Measurements from ENCODE around the gene DNAJC30. TPM values are rescaled to one million over a fixed set of nuclear protein-coding genes. Genes with fewer than 3 reads are reported as not detected.
A peak's percentile ranks its signal among the peaks of the same experiment; 100 is the strongest.
"Not testable (repeated sequence)": the region's sequence is repeated elsewhere in the genome, so short reads cannot be mapped to it uniquely, and the experiment has no call there.

The DNAJC30 gene
- 1 to 10 TPM; 3.9 to 6.1 TPM for polyA plus RNA-seq

DNA sequence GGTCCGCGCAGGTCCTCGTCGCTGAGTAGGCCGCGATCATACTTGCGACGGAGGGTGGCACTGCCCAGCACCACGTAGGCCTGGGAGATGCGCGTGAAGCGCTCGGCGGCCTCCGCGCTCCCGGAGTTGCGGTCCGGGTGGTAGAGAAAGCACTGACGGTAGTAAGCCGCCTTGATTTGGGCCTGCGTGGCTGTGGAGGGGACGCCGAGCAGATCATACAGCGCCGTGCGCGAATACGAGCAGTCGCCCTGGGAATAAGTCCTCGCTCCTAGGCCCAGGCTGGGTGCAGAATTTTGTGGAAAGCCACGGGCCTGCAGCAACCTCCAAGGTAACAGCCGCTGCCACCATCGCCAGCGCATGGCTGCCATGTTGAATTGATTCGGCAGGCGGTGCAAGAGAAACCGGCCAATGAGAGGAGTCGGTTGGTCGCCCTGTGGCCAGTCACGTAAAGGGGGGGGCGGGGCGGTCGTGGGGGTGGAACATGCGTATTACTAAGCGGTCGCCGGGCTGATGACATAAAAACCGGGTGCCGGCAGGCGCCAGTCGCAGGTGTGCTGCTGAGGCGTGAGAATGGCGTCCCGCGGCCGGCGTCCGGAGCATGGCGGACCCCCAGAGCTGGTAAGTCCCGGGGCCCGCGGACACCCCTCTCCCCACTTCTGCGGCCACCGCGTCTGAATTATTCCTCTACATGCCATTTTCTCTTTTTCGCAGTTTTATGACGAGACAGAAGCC is at the start of gene DNAJC30, which contains the start of gene BUD23:
Gene DNAJC30, minus strand, starts transcription at position 398 of the 732 bp plus-strand sequence. Its CDS starts 30 bp downstream, at position 368.
Gene BUD23, plus strand, starts transcription at position 542 of the 732 bp plus-strand sequence. Its CDS starts 29 bp downstream, at position 571.
- Histone ChIP-seq H3K36me3 (ENCODE audit: control insufficient read depth in 2 of 2, insufficient read depth in 2 of 2, low read length in 1 of 2) (peaks cover 3 to 8% of the 10 kb centered on the region in 2 donors), H3K27me3 (ENCODE audit: control insufficient read depth in 1 of 2, insufficient read depth in 2 of 2, low read length in 2 of 2) (no peaks in the 10 kb centered on the region), H3K4me1 (ENCODE audit: control insufficient read depth in 2 of 2, insufficient read depth in 2 of 2, low read length in 1 of 2) (peaks cover 4 to 8% of the 10 kb centered on the region in 2 donors), H3K4me3 (ENCODE audit: low read depth in 1 of 2, low read length in 2 of 2) (peak within 1 kb of the TSS; percentile 66 to 86), H3K9me3 (ENCODE audit: control insufficient read depth in 2 of 2, insufficient read depth in 1 of 2, low read depth in 1 of 2, low read length in 1 of 2) (no peaks in the 10 kb centered on the region), H3K27ac (ENCODE audit: low read depth in 2 of 2, low read length in 1 of 2) (peak within 1 kb of the TSS; percentile 83 to 84)
- WGBS, 2 donors: 0 to 1% methylated on average over 68 of the region's 68 CpGs

GRCh38 chr7:73732397-73732796 is 49.1 kb upstream of the DNAJC30 start:
- Histone ChIP-seq H3K36me3 (ENCODE audit: control insufficient read depth in 2 of 2, insufficient read depth in 2 of 2, low read length in 1 of 2) (peaks cover 5 to 14% of the 10 kb centered on the region in 2 donors), H3K27ac (ENCODE audit: low read depth in 2 of 2, low read length in 1 of 2) (no peak overlapping the region), H3K4me3 (ENCODE audit: low read depth in 1 of 2, low read length in 2 of 2) (no peak overlapping the region), H3K27me3 (ENCODE audit: control insufficient read depth in 1 of 2, insufficient read depth in 2 of 2, low read length in 2 of 2) (no peaks in the 10 kb centered on the region), H3K9me3 (ENCODE audit: control insufficient read depth in 2 of 2, insufficient read depth in 1 of 2, low read depth in 1 of 2, low read length in 1 of 2) (no peaks in the 10 kb centered on the region), H3K4me1 (ENCODE audit: control insufficient read depth in 2 of 2, insufficient read depth in 2 of 2, low read length in 1 of 2) (peaks cover 0 to 13% of the 10 kb centered on the region in 2 donors)
- WGBS, 2 donors: 51 to 66% methylated on average over 2 of the region's 2 CpGs

- Histone ChIP-seq H3K4me1 (ENCODE audit: control insufficient read depth in 2 of 2, insufficient read depth in 2 of 2, low read length in 1 of 2) (peaks cover 0 to 11% of the 10 kb centered on the region in 2 donors), H3K36me3 (ENCODE audit: control insufficient read depth in 2 of 2, insufficient read depth in 2 of 2, low read length in 1 of 2) (no peaks in the 10 kb centered on the region), H3K9me3 (ENCODE audit: control insufficient read depth in 2 of 2, insufficient read depth in 1 of 2, low read depth in 1 of 2, low read length in 1 of 2) (no peaks in the 10 kb centered on the region), H3K4me3 (ENCODE audit: low read depth in 1 of 2, low read length in 2 of 2) (no peak overlapping the region), H3K27me3 (ENCODE audit: control insufficient read depth in 1 of 2, insufficient read depth in 2 of 2, low read length in 2 of 2) (no peaks in the 10 kb centered on the region), H3K27ac (ENCODE audit: low read depth in 2 of 2, low read length in 1 of 2) (no peak overlapping the region)
- 41 to 42% methylated on average over 3 of the region's 3 CpGs for WGBS, 2 donors
These were observed 47.2 kb upstream of the DNAJC30 start for GRCh38 chr7:73730485-73730884.

- 56% methylated on average over 5 of the region's 5 CpGs for WGBS, 2 donors
These were observed 45.3 kb upstream of the DNAJC30 start for GRCh38 chr7:73728551-73728950.

DNA sequence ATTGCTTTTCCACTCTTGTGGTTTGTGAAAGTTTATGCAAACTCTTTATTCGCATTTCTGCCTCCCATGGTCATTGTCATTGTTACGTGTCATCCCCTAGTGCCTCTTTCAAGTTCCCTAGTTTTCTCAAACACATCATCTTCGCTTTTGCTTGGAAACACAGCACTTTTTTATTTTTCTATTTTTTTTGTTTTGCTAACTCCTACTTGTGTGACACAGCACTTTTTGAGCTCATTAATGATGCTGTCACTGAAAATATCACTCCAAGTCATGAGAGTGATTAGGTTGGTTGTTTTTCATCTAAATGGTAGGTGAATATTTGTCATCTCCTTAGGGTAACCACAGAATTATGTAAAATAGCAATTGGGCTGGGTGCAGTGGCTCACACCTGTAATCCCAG is 44.7 kb upstream of the DNAJC30 start:
- Histone ChIP-seq H3K27me3 (ENCODE audit: control insufficient read depth in 1 of 2, insufficient read depth in 2 of 2, low read length in 2 of 2) (no peaks in the 10 kb centered on the region), H3K4me3 (ENCODE audit: low read depth in 1 of 2, low read length in 2 of 2) (no peak overlapping the region), H3K4me1 (ENCODE audit: control insufficient read depth in 2 of 2, insufficient read depth in 2 of 2, low read length in 1 of 2) (peaks cover 0 to 2% of the 10 kb centered on the region in 2 donors), H3K27ac (ENCODE audit: low read depth in 2 of 2, low read length in 1 of 2) (no peak overlapping the region), H3K9me3 (ENCODE audit: control insufficient read depth in 2 of 2, insufficient read depth in 1 of 2, low read depth in 1 of 2, low read length in 1 of 2) (no peaks in the 10 kb centered on the region), H3K36me3 (ENCODE audit: control insufficient read depth in 2 of 2, insufficient read depth in 2 of 2, low read length in 1 of 2) (no peaks in the 10 kb centered on the region)
- 75 to 77% methylated on average over 3 of the region's 3 CpGs for WGBS, 2 donors

More at GRCh38 chr7:73728551-73728950, 45.3 kb upstream of the DNAJC30 start:
- no peak overlapping the region for H3K27ac ChIP-seq (ENCODE audit: low read depth in 2 of 2, low read length in 1 of 2)
- H3K27me3 ChIP-seq (ENCODE audit: control insufficient read depth in 1 of 2, insufficient read depth in 2 of 2, low read length in 2 of 2): no peaks in the 10 kb centered on the region
- peaks cover 0 to 2% of the 10 kb centered on the region in 2 donors for H3K4me1 ChIP-seq (ENCODE audit: control insufficient read depth in 2 of 2, insufficient read depth in 2 of 2, low read length in 1 of 2)
- no peaks in the 10 kb centered on the region for H3K9me3 ChIP-seq (ENCODE audit: control insufficient read depth in 2 of 2, insufficient read depth in 1 of 2, low read depth in 1 of 2, low read length in 1 of 2)
- H3K36me3 ChIP-seq (ENCODE audit: control insufficient read depth in 2 of 2, insufficient read depth in 2 of 2, low read length in 1 of 2): no peaks in the 10 kb centered on the region
- no peak overlapping the region for H3K4me3 ChIP-seq (ENCODE audit: low read depth in 1 of 2, low read length in 2 of 2)

- Histone ChIP-seq H3K27me3 (ENCODE audit: control insufficient read depth in 1 of 2, insufficient read depth in 2 of 2, low read length in 2 of 2) (no peaks in the 10 kb centered on the region), H3K9me3 (ENCODE audit: control insufficient read depth in 2 of 2, insufficient read depth in 1 of 2, low read depth in 1 of 2, low read length in 1 of 2) (no peaks in the 10 kb centered on the region), H3K36me3 (ENCODE audit: control insufficient read depth in 2 of 2, insufficient read depth in 2 of 2, low read length in 1 of 2) (no peaks in the 10 kb centered on the region), H3K4me1 (ENCODE audit: control insufficient read depth in 2 of 2, insufficient read depth in 2 of 2, low read length in 1 of 2) (peaks cover 0 to 4% of the 10 kb centered on the region in 2 donors), H3K27ac (ENCODE audit: low read depth in 2 of 2, low read length in 1 of 2) (no peak overlapping the region), H3K4me3 (ENCODE audit: low read depth in 1 of 2, low read length in 2 of 2) (no peak overlapping the region)
- WGBS, 2 donors: 41 to 65% methylated on average over 1 of the region's 1 CpG
These were observed 42.8 kb upstream of the DNAJC30 start for GRCh38 chr7:73726083-73726466.

GRCh38 chr7:73723813-73724212 is 40.6 kb upstream of the DNAJC30 start:
- Histone ChIP-seq H3K4me3 (ENCODE audit: low read depth in 1 of 2, low read length in 2 of 2) (no peak overlapping the region), H3K27ac (ENCODE audit: low read depth in 2 of 2, low read length in 1 of 2) (no peak overlapping the region), H3K27me3 (ENCODE audit: control insufficient read depth in 1 of 2, insufficient read depth in 2 of 2, low read length in 2 of 2) (no peaks in the 10 kb centered on the region), H3K4me1 (ENCODE audit: control insufficient read depth in 2 of 2, insufficient read depth in 2 of 2, low read length in 1 of 2) (peaks cover 3 to 4% of the 10 kb centered on the region in 2 donors), H3K36me3 (ENCODE audit: control insufficient read depth in 2 of 2, insufficient read depth in 2 of 2, low read length in 1 of 2) (no peaks in the 10 kb centered on the region), H3K9me3 (ENCODE audit: control insufficient read depth in 2 of 2, insufficient read depth in 1 of 2, low read depth in 1 of 2, low read length in 1 of 2) (no peaks in the 10 kb centered on the region)
- 89 to 91% methylated on average over 3 of the region's 3 CpGs for WGBS, 2 donors

- 58 to 72% methylated on average over 6 of the region's 6 CpGs for WGBS, 2 donors
- no peaks in the 10 kb centered on the region for H3K27me3 ChIP-seq (ENCODE audit: control insufficient read depth in 1 of 2, insufficient read depth in 2 of 2, low read length in 2 of 2)
- no peak overlapping the region for H3K27ac ChIP-seq (ENCODE audit: low read depth in 2 of 2, low read length in 1 of 2)
- H3K36me3 ChIP-seq (ENCODE audit: control insufficient read depth in 2 of 2, insufficient read depth in 2 of 2, low read length in 1 of 2): no peaks in the 10 kb centered on the region
- H3K4me1 ChIP-seq (ENCODE audit: control insufficient read depth in 2 of 2, insufficient read depth in 2 of 2, low read length in 1 of 2): peaks cover 4 to 7% of the 10 kb centered on the region in 2 donors
- H3K4me3 ChIP-seq (ENCODE audit: low read depth in 1 of 2, low read length in 2 of 2): no peak overlapping the region
- no peaks in the 10 kb centered on the region for H3K9me3 ChIP-seq (ENCODE audit: control insufficient read depth in 2 of 2, insufficient read depth in 1 of 2, low read depth in 1 of 2, low read length in 1 of 2)
These were observed 39.5 kb upstream of the DNAJC30 start for GRCh38 chr7:73722785-73723184.

DNA sequence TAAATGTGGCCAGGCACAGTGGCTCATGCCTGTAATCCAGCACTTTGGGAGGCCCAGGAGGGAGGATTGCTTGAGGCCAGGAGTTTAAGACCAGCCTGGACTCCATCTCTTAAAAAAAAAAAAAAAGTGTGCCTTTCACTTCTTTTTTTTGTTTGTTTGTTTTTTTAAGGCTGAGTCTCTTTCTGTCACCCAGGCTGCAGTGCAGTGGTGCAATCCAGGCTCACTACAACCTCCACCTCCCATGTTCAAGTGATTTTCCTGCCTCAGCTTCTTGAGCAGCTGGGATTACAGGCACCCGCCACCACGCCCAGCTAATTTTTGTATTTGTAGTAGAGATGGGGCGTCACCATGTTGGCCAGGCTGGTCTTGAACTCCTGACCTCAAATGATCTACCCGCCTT is 38.9 kb upstream of the DNAJC30 start:
- 64 to 73% methylated on average over 4 of the region's 4 CpGs for WGBS, 2 donors
- not testable (repeated sequence) for H3K9me3 ChIP-seq (ENCODE audit: control insufficient read depth in 2 of 2, insufficient read depth in 1 of 2, low read depth in 1 of 2, low read length in 1 of 2)

GRCh38 chr7:73721377-73721817 is 38.1 kb upstream of the DNAJC30 start:
- H3K4me1 ChIP-seq (ENCODE audit: control insufficient read depth in 2 of 2, insufficient read depth in 2 of 2, low read length in 1 of 2): peaks cover 4 to 11% of the 10 kb centered on the region in 2 donors
- WGBS, 2 donors: 39 to 60% methylated on average over 3 of the region's 3 CpGs

More for the DNA sequence above, 38.9 kb upstream of the DNAJC30 start:
- H3K27me3 ChIP-seq (ENCODE audit: control insufficient read depth in 1 of 2, insufficient read depth in 2 of 2, low read length in 2 of 2); H3K27ac ChIP-seq (ENCODE audit: low read depth in 2 of 2, low read length in 1 of 2); H3K36me3 ChIP-seq (ENCODE audit: control insufficient read depth in 2 of 2, insufficient read depth in 2 of 2, low read length in 1 of 2); H3K4me3 ChIP-seq (ENCODE audit: low read depth in 1 of 2, low read length in 2 of 2): not testable (repeated sequence)
- peaks cover 4 to 11% of the 10 kb centered on the region in 2 donors for H3K4me1 ChIP-seq (ENCODE audit: control insufficient read depth in 2 of 2, insufficient read depth in 2 of 2, low read length in 1 of 2)

More at GRCh38 chr7:73721377-73721817, 38.1 kb upstream of the DNAJC30 start:
- Histone ChIP-seq H3K27me3 (ENCODE audit: control insufficient read depth in 1 of 2, insufficient read depth in 2 of 2, low read length in 2 of 2) (no peaks in the 10 kb centered on the region), H3K36me3 (ENCODE audit: control insufficient read depth in 2 of 2, insufficient read depth in 2 of 2, low read length in 1 of 2) (no peaks in the 10 kb centered on the region), H3K27ac (ENCODE audit: low read depth in 2 of 2, low read length in 1 of 2) (no peak overlapping the region), H3K4me3 (ENCODE audit: low read depth in 1 of 2, low read length in 2 of 2) (no peak overlapping the region), H3K9me3 (ENCODE audit: control insufficient read depth in 2 of 2, insufficient read depth in 1 of 2, low read depth in 1 of 2, low read length in 1 of 2) (no peaks in the 10 kb centered on the region)

All from esophagus (tissue), 2 donors.